Neural cell (in vitro differentiated cells): ENCODE results near the gene HEPHL1. TPM values are rescaled to one million over a fixed set of nuclear protein-coding genes. Genes with fewer than 3 reads are reported as not detected.
A peak's percentile ranks its signal among the peaks of the same experiment; 100 is the strongest.

Experiments
- H2AFZ ChIP-seq: fragments of 200-600, 300-800 bp; sonication (generic), shearing (Covaris generic); 2 replicates; pipeline ENCODE4 v1.6.0; 2014; ENCODE audit warnings: low read depth, mild to moderate bottlenecking, antibody characterized with exemption, low read length, moderate library complexity
- H3F3A ChIP-seq: fragments of 200-600 bp; shearing (Covaris generic); 2 replicates; pipeline ENCODE4 v1.6.1; 2016; ENCODE audit warnings: mild to moderate bottlenecking, moderate library complexity, mixed read lengths, antibody characterized with exemption, low read length; ENCODE audit not compliant: insufficient read depth, poor library complexity, severe bottlenecking
- H3K27ac ChIP-seq: fragments of 200-600, 300-800 bp; sonication (generic), shearing (Covaris generic); 2 replicates; pipeline ENCODE4 v1.5.1; 2014; ENCODE audit warnings: mild to moderate bottlenecking, low read length, moderate library complexity
- H3K27me3 ChIP-seq: fragments of 300-800, 200-600 bp; sonication (generic), shearing (Covaris generic); 2 replicates; pipeline ENCODE4 v1.6.0; 2014; ENCODE audit warnings: mild to moderate bottlenecking, low read depth, low read length, moderate library complexity; ENCODE audit not compliant: insufficient read depth
- H3K36me3 ChIP-seq: fragments of 300-800, 200-600 bp; sonication (generic), shearing (Covaris generic); 2 replicates; pipeline ENCODE4 v1.5.1; 2014; ENCODE audit warnings: mild to moderate bottlenecking, antibody characterized with exemption, low read length, moderate library complexity; ENCODE audit not compliant: insufficient read depth
- H3K4me2 ChIP-seq: fragments of 300-800, 200-600 bp; sonication (generic), shearing (Covaris generic); 2 replicates; pipeline ENCODE4 v1.6.0; 2014; ENCODE audit warnings: mild to moderate bottlenecking, low read length
- H3K4me3 ChIP-seq: fragments of 300-800, 200-600 bp; sonication (generic), shearing (Covaris generic); 2 replicates; pipeline ENCODE4 v1.5.1; 2014; ENCODE audit warnings: mild to moderate bottlenecking, low read length, moderate library complexity
- H3K79me2 ChIP-seq: fragments of 200-600 bp; shearing (Covaris generic); replicated peaks from 2 replicates; pipeline ENCODE4 v1.6.0; 2014; ENCODE audit warnings: mild to moderate bottlenecking, low read length, moderate library complexity; ENCODE audit not compliant: insufficient read depth
- H3K9ac ChIP-seq: fragments of 300-800, 200-600 bp; sonication (generic), shearing (Covaris generic); 2 replicates; pipeline ENCODE4 v1.6.1; 2016; ENCODE audit warnings: mild to moderate bottlenecking, low read length, mixed read lengths
- H3K9me2 ChIP-seq: fragments of 200-600 bp; shearing (Covaris generic); 2 replicates; pipeline ENCODE4 v1.6.1; 2016; ENCODE audit warnings: mild to moderate bottlenecking, low read length, mixed read lengths; ENCODE audit not compliant: insufficient read depth
- H3K9me3 ChIP-seq: fragments of 200-600, 300-800 bp; sonication (generic), shearing (Covaris generic); 2 replicates; pipeline ENCODE4 v1.6.1; 2016; ENCODE audit warnings: mild to moderate bottlenecking, mixed run types, low read length, moderate library complexity, mixed read lengths
- H4K20me1 ChIP-seq: fragments of 200-600 bp; shearing (Covaris generic); 2 replicates; pipeline ENCODE4 v1.6.1; 2016; ENCODE audit warnings: mild to moderate bottlenecking, mixed run types; ENCODE audit not compliant: insufficient read depth
- CTCF ChIP-seq: fragments of 450-650 bp; IDR thresholded peaks from 2 replicates; pipeline ENCODE4 v1.5.1; 2014; ENCODE audit warnings: antibody characterized with exemption, mild to moderate bottlenecking, moderate library complexity; ENCODE audit not compliant: poor library complexity, severe bottlenecking
- EP300 ChIP-seq: fragments of 450-650 bp; conservative IDR thresholded peaks from 2 replicates; pipeline ENCODE4 v1.6.1; 2014; ENCODE audit warnings: antibody characterized with exemption, mild to moderate bottlenecking, moderate library complexity; ENCODE audit not compliant: poor library complexity, severe bottlenecking
- EZH2 ChIP-seq: fragments of 200-600, 300-800 bp; shearing (Covaris generic), sonication (generic); IDR thresholded peaks from 2 replicates; pipeline ENCODE4 v1.6.1; 2014; ENCODE audit warnings: antibody characterized with exemption, low read length, borderline replicate concordance, mild to moderate bottlenecking; ENCODE audit not compliant: insufficient read depth, poor library complexity, severe bottlenecking
- MXI1 ChIP-seq: fragments of 450-650 bp; conservative IDR thresholded peaks from 2 replicates; pipeline ENCODE4 v1.6.1; 2014; ENCODE audit warnings: antibody characterized with exemption, mild to moderate bottlenecking; ENCODE audit not compliant: poor library complexity, severe bottlenecking
- POLR2AphosphoS5 ChIP-seq: IDR thresholded peaks from 2 replicates; pipeline ENCODE4 v1.6.1; 2012
- RAD21 ChIP-seq: fragments of 450-650 bp; conservative IDR thresholded peaks from 2 replicates; pipeline ENCODE4 v1.6.1; 2014; ENCODE audit warnings: antibody characterized with exemption, mild to moderate bottlenecking, moderate library complexity
- REST ChIP-seq: IDR thresholded peaks from 2 replicates; pipeline ENCODE4 v1.6.1; 2012; ENCODE audit warnings: borderline replicate concordance
- SMC3 ChIP-seq: fragments of 450-650 bp; conservative IDR thresholded peaks from 2 replicates; pipeline ENCODE4 v1.6.1; 2014; ENCODE audit warnings: antibody characterized with exemption, mild to moderate bottlenecking, moderate library complexity; ENCODE audit not compliant: poor library complexity
- TAF1 ChIP-seq: IDR thresholded peaks from 2 replicates; pipeline ENCODE4 v1.6.1; 2012; ENCODE audit warnings: low read depth
- polyA plus RNA-seq: library from polyadenylated mRNA; depleted of rRNA; stranded (reverse); fragments of >200 nt; gene quantifications from 2 replicates; pipeline ENCODE4 v1.2.3, GENCODE V29; 2014

Gene HEPHL1
- polyA plus RNA-seq, 1 donor from 2014 or later, result not detected

- Histone ChIP-seq H3K4me3 (peak overlapping the region; percentile 98), H2AFZ (peak overlapping the region; percentile 99), H3K27ac (peak overlapping the region; percentile 96), H3K9me2 (no peaks in the 10 kb centered on the region), H3K27me3 (no peaks in the 10 kb centered on the region), H4K20me1 (peaks cover 11% of the 10 kb centered on the region), H3F3A (no peaks in the 10 kb centered on the region), H3K9ac (peak overlapping the region; percentile 97), H3K36me3 (no peaks in the 10 kb centered on the region), H3K9me3 (no peaks in the 10 kb centered on the region), H3K4me2 (peak overlapping the region; percentile 59), H3K79me2 (peaks cover 79% of the 10 kb centered on the region)
- TF ChIP-seq REST (no peak), EP300 (no peak), TAF1 (no peak), CTCF (no peak)
These were observed 109.3 kb downstream of the HEPHL1 start for GRCh38 chr11:94130298-94131046.

GRCh38 chr11:94131047-94131717 is 110.0 kb downstream of the HEPHL1 start:
- no peaks in the 10 kb centered on the region for H3K9me3 ChIP-seq
- H4K20me1 ChIP-seq, result peaks cover 11% of the 10 kb centered on the region
- no peaks in the 10 kb centered on the region for H3F3A ChIP-seq
- no peaks in the 10 kb centered on the region for H3K36me3 ChIP-seq
- H3K79me2 ChIP-seq, result peaks cover 86% of the 10 kb centered on the region
- no peaks in the 10 kb centered on the region for H3K9me2 ChIP-seq
- TF ChIP-seq CTCF, result no peak
- TF ChIP-seq SMC3, result no peak
- no peak for TF ChIP-seq POLR2AphosphoS5
- TF ChIP-seq RAD21, result no peak
- TF ChIP-seq MXI1, result no peak
- TF ChIP-seq TAF1, result no peak
- no peak for TF ChIP-seq REST
- TF ChIP-seq EZH2, result no peak
- no peak for TF ChIP-seq EP300
- no peak overlapping the region for H3K27ac ChIP-seq
- H3K27me3 ChIP-seq, result no peaks in the 10 kb centered on the region
- peak overlapping the region; percentile 59 for H3K4me2 ChIP-seq
- H3K9ac ChIP-seq, result peak overlapping the region; percentile 97
- H2AFZ ChIP-seq, result no peak overlapping the region
- peak overlapping the region; percentile 98 for H3K4me3 ChIP-seq
